Lower leg skin (tissue), 3 donors: ENCODE measurements around the gene PSMD2.

Source experiments
- CTCF ChIP-seq, 3 donors: fragments of 450-650 bp; IDR thresholded peaks; one replicate each; pipeline ENCODE4 v1.5.1; 2016; ENCODE audit warnings: antibody characterized with exemption in 3 of 3, mild to moderate bottlenecking in 3 of 3, moderate library complexity in 2 of 3
- POLR2A ChIP-seq, 2 donors: fragments of 450-650 bp; IDR thresholded peaks; one replicate each; pipeline ENCODE4 v1.6.1; 2016 to 2017; ENCODE audit warnings: antibody characterized with exemption in 2 of 2, mild to moderate bottlenecking in 1 of 2, moderate library complexity in 1 of 2

GRCh38 chr3:184284696-184285095 lies 14.3 kb upstream of the PSMD2 start:
- no peak for TF ChIP-seq CTCF (IDR thresholded peaks at IDR 0.05)
- no peak for TF ChIP-seq POLR2A (IDR thresholded peaks at IDR 0.05)
